Activated CD4-positive, alpha-beta T cell treated with anti-CD3 and anti-CD28 coated beads for 4 hours (primary cell): ENCODE measurements around the gene GRID2IP.
A peak's percentile ranks its signal among the peaks of the same experiment; 100 is the strongest.

Source experiments
- DNase-seq, 2 donors: peaks; one replicate each; pipeline ENCODE4 v3.0.0-alpha.2; 2020

The GRID2IP gene

DNA sequence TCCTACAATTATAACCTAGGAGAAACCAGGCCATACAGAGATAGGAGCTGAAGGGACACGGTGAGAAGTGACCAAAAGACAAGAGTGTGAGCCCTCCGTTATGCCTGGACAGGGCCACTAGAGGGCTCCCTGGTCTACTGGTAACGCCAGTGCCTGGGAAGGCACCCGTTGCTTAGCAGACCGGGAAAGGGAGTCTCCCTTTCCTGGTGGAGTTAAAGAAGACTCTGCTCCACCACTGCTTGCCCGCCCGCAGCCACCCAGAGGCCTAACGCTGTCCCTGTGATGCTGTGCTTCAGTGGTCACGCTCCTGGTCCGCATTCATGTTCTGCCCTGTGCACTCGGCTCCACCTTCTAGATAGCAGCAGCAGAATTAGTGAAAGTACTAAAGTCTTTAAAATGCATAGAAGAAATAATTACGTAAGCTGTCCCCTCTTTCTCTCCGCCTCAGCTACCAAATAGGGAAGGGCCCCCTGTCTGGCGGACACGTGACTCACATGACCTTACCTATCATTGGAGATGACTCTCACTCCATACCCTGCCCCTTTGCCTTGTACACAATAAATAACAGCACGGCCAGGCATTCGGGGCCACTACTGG lies 34.8 kb downstream of the GRID2IP start:
- peak; percentile 60 to 67 for DNase-seq

DNA sequence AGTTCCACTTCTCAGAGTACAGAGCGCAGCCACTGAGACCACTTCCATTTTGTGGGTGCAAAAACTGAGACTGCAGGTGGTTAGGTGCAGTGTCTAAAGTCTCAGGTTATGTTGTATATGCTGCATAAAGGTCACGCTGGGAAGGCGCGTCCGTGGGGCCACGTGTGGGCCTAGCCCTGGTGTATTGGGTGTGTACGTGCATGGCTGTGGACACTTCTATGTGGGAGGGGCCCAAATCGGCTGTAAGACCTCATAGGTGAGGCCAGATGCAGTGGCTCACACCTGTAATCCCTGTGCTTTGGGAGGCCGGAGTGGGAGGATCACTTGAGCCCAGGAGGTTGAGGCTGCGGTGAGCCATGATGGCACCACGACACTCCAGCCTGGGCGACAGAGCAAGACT lies 37.7 kb downstream of the GRID2IP start:
- no peak for DNase-seq

DNA sequence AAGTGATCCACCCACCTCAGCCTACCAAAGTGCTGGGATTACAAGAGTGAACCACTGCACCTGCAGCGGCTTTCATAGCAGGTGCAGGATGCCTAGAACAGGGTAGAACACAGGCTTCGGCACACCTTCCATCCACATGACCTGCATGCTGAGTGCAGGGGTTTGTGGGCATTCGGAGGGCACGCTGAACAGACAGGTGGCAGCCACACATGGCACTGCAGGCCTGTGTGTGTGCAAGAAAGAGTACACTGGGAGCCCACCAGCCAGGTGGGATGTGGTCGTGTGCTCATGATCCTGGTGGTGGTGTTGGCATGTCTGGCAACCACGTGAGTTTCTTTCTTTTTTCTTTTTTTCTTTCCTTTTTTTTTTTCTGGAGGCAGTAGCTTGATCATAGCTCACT lies 38.4 kb downstream of the GRID2IP start:
- no peak for DNase-seq

GRCh38 chr7:6510476-6511133 lies 40.7 kb downstream of the GRID2IP start:
- DNase-seq, result no peak

GRCh38 chr7:6508950-6509349 lies 42.3 kb downstream of the GRID2IP start:
- DNase-seq, result no peak

DNA sequence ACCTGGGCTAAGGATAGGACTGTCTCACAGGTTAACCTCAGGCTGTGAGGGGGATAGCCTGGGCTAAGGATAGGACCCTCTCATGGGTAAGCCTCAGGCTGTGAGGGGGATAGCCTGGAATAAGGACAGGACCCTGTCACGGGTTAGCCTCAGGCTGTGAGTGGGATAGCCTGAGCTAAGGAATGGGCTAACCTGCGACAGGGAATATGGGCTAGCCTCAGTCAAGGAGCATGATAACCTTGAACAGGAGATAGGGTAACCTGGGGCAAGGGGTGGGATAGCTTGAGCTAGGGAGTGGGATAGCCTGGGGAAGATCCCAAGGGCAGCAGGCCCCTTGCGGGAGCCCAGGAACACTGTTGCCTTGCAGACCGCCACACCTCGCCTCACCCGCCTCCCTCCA lies 42.7 kb downstream of the GRID2IP start:
- no peak for DNase-seq

DNA sequence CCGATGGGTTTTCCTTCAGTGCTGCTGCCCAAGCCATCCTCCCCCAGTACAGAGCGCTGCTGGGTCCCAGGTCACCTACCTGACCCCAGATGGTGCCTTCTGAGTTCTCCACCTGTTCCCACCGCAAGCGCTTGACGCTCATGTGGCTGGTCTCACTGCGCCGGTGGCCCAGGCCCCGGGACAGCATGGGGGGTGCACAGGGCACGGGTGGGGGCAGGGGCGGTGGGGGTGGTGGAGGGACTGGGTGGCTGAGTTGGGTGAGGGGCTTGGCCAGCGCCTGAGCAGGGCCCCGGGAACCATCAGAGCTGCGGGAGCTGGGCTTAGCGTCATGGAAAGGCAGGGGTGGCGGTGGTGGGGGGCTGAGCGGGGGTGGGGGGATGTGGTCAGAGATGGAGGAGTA lies 43.4 kb downstream of the GRID2IP start:
- no peak for DNase-seq

GRCh38 chr7:6505685-6506559 lies 45.3 kb downstream of the GRID2IP start:
- no peak for DNase-seq

DNA sequence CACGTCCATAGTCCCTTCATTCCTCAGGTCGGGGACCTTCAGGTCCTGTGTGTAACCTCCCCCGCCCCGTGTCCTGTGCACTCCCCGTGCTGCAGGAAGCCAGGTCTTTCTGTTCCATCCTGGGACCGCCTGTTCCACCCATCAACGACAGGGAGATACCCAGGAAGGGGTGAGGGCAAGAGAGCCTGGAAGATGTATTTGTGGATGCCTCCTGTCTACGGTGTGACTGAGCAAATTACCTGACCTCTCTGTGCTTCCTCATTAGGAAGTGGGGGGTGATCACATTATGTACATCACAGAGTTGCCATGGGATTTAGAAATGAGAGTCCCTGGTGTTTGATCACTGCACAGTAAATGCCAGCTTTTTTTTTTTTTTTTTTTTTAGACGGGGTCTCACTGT lies 46.3 kb downstream of the GRID2IP start:
- DNase-seq, result no peak

DNA sequence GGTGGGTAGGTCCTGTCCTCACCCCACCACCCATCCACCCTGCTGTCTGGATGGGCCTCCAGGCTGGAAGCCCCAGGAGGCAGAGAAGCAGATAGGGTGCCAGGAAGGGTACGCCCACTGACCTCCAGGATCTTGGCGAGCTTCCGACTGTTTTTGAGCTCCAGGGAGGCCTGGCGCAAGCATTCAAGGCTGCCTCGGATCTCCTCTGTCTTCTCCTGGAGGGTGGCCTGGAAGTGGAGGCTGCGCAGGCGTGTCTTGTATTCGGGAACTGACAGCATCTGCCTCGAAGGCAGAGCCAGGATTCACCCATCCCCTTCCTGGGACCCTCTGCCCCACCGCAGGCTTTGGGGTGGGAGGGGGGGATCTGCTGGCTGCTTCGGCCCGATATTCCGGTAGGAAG lies 48.4 kb downstream of the GRID2IP start:
- DNase-seq, result no peak

GRCh38 chr7:6501586-6502564 lies 49.4 kb downstream of the GRID2IP start:
- DNase-seq, result no peak

- no peak for DNase-seq
These were observed 50.6 kb downstream of the GRID2IP start for GRCh38 chr7:6500691-6501090.

DNA sequence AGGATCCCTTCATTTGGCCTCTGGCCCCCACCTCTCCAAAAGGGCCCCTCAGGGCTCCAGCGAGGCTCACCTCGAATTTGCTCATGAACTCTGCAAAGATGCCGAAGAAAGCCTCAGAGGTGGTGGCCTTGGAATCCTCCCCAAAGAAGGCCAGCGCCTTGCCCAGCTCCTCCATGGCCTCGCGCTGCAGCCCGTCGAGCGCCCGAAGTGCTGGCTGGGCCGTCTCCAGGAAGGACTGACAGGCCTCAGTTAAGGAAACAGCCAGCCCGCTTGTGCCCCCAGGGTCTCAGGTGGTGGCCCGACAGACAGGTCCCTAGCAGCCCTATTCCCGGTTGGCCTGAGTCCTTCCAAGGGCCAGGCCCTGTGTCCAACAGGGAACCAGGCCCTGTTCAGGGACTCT lies 53.3 kb downstream of the GRID2IP start:
- no peak for DNase-seq

- DNase-seq, result no peak
These were observed 53.7 kb downstream of the GRID2IP start for GRCh38 chr7:6497637-6497905.

DNA sequence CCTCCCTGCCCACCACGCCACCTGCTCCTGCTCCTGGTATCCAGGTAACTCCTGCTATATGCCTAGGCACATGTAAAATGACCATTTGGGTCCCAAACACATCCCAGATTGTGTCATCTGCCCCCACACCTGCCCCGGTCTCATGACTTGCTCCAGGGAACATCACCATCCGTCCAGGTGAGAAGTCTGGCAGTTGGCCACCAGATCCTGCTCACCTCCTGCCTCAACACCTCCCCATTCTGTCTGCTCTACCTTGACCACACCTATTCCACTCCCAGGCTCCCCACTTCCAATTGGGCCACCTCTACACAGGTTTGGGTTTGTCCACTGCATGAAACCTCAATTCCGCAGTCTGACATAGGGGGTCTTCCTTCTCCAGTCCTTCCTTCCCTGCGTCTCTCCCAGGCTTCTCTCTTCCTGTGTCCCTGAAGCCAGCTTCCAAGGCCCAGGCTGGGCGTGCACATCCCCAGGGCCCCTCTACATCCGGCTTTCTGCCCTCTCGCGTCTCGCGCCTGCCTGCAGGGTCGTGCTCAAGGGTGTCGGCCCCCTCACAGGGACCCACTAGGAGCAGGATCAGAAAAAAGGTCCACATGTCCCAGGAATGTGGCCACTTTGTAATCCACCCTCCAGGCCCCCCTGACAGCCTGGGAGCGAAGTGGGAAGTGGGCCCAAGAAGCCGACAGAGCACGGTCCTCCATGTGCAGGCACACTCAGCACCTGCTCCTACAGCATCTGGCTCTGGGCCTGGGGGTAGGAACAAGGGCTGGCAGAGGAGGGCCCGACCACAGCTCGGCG lies 54.2 kb downstream of the GRID2IP start:
- no peak for DNase-seq

GRCh38 chr7:6495597-6496262 lies 55.5 kb downstream of the GRID2IP start:
- DNase-seq, result no peak

DNA sequence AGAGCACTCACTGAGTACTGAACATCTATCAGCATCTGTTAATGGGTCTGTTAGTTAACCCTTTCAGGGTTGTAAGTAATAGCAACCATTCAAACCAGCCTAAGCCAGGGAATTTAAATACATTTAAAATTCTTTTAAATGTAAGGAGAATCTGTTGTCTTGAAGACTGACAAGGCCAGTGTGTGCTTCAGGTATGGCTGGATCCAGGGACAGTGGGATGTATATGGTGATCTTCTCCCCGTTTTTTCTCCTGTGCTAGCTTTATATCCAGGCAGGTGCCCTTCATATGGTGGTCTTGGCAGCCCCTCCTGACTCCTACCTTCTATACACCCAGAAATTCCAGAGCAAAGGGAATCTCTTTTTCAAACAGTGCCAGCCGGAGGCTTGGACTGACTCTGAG lies 56.9 kb downstream of the GRID2IP start:
- no peak for DNase-seq

DNA sequence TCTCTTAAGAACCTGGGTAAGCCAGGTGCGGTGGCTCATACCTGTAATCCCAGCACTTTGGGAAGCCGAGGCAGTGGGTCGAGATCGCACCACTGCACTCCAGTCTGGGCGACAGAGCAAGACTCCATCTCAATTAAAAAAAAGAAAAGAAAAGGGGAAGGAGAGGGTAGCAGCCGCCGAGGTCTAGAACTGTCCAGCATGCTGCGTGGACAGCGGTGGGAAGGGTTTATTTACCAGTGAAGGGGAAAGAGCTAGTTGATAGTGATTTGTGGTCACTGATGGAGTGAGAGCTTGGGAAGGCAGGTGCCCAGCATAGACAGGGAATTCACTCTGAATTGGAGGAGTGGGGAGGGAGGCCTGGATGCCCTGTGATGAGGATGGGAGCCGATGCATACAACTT lies 60.1 kb downstream of the GRID2IP start:
- DNase-seq, result no peak

GRCh38 chr7:6489612-6490011 lies 61.6 kb downstream of the GRID2IP start:
- no peak for DNase-seq

DNA sequence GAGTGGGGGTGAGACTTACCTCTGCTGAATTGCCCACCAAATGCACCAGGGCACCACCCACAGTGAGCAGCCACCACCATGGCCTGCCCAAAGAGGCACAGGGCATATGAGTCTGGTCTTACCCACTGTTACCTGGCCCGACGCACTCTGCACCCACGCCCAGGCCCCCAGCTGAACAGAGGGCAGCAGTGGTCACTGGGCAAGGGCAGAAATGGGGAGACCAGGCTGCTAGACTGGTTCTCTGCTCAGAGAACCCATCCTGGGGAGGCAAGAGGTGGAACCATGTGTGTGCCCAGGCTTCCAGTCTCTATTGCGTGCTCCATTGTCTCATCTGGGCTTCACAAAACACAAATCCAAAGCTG lies 64.1 kb downstream of the GRID2IP start:
- no peak for DNase-seq

GRCh38 chr7:6486438-6487183 lies 64.7 kb downstream of the GRID2IP start:
- DNase-seq, result no peak
